ENCODE data around the gene BCR.

The BCR gene

DNA sequence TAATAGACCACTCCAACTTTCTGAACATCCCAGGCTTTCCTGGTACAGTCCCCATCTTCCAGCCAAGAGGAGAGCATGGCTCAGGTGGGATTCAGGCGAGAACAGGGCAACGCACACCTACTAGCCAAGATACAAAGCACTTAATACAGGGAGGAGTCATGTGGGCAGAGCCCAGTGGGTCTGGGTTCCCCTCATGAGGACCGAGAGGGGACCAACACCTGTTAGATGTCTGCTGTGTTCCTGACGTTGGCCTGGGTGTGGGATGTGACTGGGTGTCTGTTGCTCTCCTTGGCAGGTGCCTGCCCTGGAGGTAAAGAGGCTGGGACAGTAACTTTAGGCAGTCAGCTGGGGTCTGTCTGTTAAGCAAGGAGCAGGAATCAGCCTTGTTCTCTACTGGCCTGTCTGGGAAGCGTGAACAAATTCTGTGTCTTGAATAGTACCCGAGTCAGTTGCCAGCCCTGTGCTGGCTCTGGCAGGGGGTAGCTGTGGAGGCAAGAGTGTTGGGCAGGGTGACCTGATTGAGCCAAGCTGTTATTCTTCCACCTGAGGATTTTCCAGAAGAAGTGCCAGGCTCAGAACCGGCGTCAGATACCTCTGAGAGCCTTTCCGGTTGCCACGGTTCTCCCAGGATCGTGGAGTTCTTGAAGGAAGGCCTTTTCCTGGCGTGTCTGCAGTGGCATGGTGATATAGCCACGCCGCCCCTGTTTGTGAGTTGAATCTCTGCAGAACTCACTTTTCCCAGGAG, 56.3 kb downstream of the BCR start:
- no peak for DNase-seq (ENCODE audit: low spot score)
- no peak for TF ChIP-seq CTCF (IDR thresholded peaks at IDR 0.05; ENCODE audit: extremely low read depth, insufficient read depth, missing control alignments)
- in situ Hi-C loops (cut with MboI; ENCODE audit: low pct_unique_long_range_greater_than_20kb, low sequenced_read_pairs, unreplicated experiment), result no loop called here

GRCh38 chr22:23237201-23237798, 57.0 kb downstream of the BCR start:
- in situ Hi-C loops (cut with MboI; ENCODE audit: low pct_unique_long_range_greater_than_20kb, low sequenced_read_pairs, unreplicated experiment), result no loop called here
- no peak for TF ChIP-seq CTCF (IDR thresholded peaks at IDR 0.05; ENCODE audit: extremely low read depth, insufficient read depth, missing control alignments)
- DNase-seq (ENCODE audit: low spot score), result no peak

DNA sequence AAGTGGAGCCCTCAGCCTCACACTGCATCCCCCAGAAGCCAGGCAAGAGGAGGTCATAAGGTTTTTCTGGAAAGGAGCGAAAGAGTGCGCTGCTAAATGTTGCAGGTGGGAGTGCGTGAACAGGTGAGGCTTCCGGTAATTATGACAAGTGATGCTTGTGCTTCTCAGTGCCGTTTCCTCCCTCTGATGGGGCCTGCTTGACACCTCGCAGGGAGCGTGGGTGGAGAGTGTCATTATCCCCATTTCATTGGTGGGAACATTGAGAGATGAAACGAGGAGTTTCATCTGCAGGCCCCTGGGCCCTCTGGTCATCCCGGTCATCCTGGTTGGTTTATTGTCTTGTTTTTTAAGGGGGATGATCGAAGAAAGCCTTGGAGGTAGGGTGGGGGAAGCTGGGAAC, 57.5 kb downstream of the BCR start:
- in situ Hi-C loops (cut with MboI; ENCODE audit: low pct_unique_long_range_greater_than_20kb, low sequenced_read_pairs, unreplicated experiment), result no loop called here
- DNase-seq (ENCODE audit: low spot score), result no peak
- TF ChIP-seq CTCF (IDR thresholded peaks at IDR 0.05; ENCODE audit: extremely low read depth, insufficient read depth, missing control alignments), result no peak

DNA sequence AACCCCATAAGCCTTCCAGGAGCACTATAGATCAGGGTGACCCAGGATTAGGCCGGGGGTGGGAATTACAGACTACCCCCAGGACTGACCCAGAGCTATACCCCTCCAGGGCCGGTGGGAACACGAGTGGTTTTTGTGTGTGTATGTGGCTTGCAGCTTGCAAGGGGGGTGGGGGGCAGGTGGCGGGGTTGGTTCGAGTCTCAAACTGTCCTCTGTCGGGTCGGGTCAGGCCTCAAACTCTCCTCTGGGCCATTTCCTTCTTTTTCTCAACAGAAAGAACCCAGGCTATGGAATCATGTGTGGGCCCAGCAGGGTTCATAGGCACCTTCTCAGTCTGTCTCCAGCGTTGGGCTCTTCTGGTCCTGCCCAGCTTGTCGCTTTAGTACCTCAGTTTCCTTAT, 58.4 kb downstream of the BCR start:
- in situ Hi-C loops (cut with MboI; ENCODE audit: low pct_unique_long_range_greater_than_20kb, low sequenced_read_pairs, unreplicated experiment), result no loop called here
- no peak for DNase-seq (ENCODE audit: low spot score)
- no peak for TF ChIP-seq CTCF (IDR thresholded peaks at IDR 0.05; ENCODE audit: extremely low read depth, insufficient read depth, missing control alignments)

- no peak for DNase-seq (ENCODE audit: low spot score)
- in situ Hi-C loops (cut with MboI; ENCODE audit: low pct_unique_long_range_greater_than_20kb, low sequenced_read_pairs, unreplicated experiment), result no loop called here
- no peak for TF ChIP-seq CTCF (IDR thresholded peaks at IDR 0.05; ENCODE audit: extremely low read depth, insufficient read depth, missing control alignments)
These were observed 59.1 kb downstream of the BCR start for GRCh38 chr22:23239429-23239828.

- in situ Hi-C loops (cut with MboI; ENCODE audit: low pct_unique_long_range_greater_than_20kb, low sequenced_read_pairs, unreplicated experiment), result no loop called here
- peak; percentile 30 for TF ChIP-seq CTCF (IDR thresholded peaks at IDR 0.05; ENCODE audit: extremely low read depth, insufficient read depth, missing control alignments)
- no peak for DNase-seq (ENCODE audit: low spot score)
These were observed 60.5 kb downstream of the BCR start for GRCh38 chr22:23240639-23241389.

Measured in GM13977 (cell line).